Calu3 (cell line): ENCODE results near the gene MAGI1. TPM values are rescaled to one million over a fixed set of nuclear protein-coding genes. Genes with fewer than 3 reads are reported as not detected.

Experiments used
- BruUV-seq: library from RNA; stranded (reverse); fragments of 400-500 nt; replicated peaks from 2 replicates; lab custom pipeline; 2021; lab: Mats Ljungman, UMichigan
- CTCF ChIA-PET: fragments of 300-600 bp; sonication (Branson Sonifier 250); formaldehyde crosslinking; loops from one replicate; lab custom pipeline; 2022; ENCODE audit warnings: antibody characterized with exemption; lab: Charles Lee
- DNase-seq: peaks from one replicate; pipeline ENCODE4 v3.0.0; 2022
- H3K27ac Mint-ChIP-seq: one replicate; pipeline ENCODE4 v1.8.0; 2022; ENCODE audit warnings: mixed read lengths; ENCODE audit not compliant: unreplicated experiment
- H3K27me3 Mint-ChIP-seq: one replicate; pipeline ENCODE4 v1.8.0; 2022; ENCODE audit warnings: mixed read lengths; ENCODE audit not compliant: unreplicated experiment
- H3K36me3 Mint-ChIP-seq: one replicate; pipeline ENCODE4 v1.8.0; 2022; ENCODE audit warnings: mild to moderate bottlenecking, moderate library complexity, mixed read lengths; ENCODE audit not compliant: insufficient read depth, unreplicated experiment
- H3K4me1 Mint-ChIP-seq: one replicate; pipeline ENCODE4 v1.8.0; 2022; ENCODE audit warnings: mild to moderate bottlenecking, low read depth, mixed read lengths; ENCODE audit not compliant: unreplicated experiment
- H3K4me3 Mint-ChIP-seq: one replicate; pipeline ENCODE4 v1.8.0; 2022; ENCODE audit warnings: mild to moderate bottlenecking, low read depth, moderate library complexity, mixed read lengths; ENCODE audit not compliant: unreplicated experiment
- H3K9me3 Mint-ChIP-seq: one replicate; pipeline ENCODE4 v1.8.0; 2022; ENCODE audit warnings: low read depth, mixed read lengths; ENCODE audit not compliant: unreplicated experiment
- intact Hi-C: fragments of 100-400 bp; cut with micrococcal nuclease; formaldehyde crosslinking; loops from one replicate; pipeline ENCODE4 v1.10.0; 2022; ENCODE audit not compliant: unreplicated experiment
- total RNA-seq: library from RNA; stranded (reverse); gene quantifications from 2 replicates; pipeline ENCODE4 v1.2.3, GENCODE V29; 2022
- TF ChIP-seq, protein P1 (sequence below): fragments of 200-600 bp; IDR thresholded peaks from one replicate; pipeline ENCODE4 v1.8.0; 2022; ENCODE audit warnings: antibody characterized with exemption; ENCODE audit not compliant: unreplicated experiment

MAGI1 gene
- total RNA-seq, 1 experiment from 2014 or later, result 76.4 TPM

DNA sequence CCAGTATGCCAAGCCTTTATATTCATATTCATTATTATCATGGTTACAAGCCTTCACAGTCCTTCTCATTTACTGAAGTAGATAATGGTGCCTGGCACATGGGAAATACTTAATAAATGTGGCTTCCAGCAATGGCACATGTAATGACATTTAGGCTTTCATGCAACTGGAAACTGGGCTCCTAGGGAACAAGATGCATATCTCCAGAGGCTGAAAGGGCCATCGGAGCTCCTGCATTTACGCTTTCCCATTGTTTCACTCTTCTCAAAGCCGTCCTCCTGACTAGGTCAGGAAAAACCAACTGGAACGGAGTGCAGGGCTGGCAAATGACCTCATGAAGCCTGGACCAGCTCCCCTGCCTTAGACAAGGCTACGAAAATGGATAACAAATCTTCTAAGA is 474.9 kb downstream of the MAGI1 start:
- H3K36me3 Mint-ChIP-seq, result no peaks in the 10 kb centered on the region

DNA sequence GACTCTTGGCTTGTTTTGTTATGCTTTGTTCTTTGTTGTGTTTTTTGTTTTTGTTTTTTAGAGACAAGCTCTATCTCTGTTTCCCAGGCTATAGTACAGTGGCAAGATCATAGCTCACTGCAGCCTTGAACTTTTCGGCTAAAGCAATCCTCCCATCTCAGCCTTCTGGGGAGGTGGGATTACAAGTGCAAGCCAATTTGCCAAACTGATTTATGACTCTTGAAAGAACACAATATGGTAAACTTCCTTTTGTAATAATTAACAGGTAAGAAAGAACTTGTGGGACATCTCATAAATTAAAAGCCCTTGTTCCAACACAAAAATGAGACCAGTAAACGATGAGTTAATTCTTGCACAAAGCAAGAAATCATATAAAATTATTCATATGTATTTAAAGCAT is 476.3 kb downstream of the MAGI1 start:
- TF ChIP-seq, protein P1, sequence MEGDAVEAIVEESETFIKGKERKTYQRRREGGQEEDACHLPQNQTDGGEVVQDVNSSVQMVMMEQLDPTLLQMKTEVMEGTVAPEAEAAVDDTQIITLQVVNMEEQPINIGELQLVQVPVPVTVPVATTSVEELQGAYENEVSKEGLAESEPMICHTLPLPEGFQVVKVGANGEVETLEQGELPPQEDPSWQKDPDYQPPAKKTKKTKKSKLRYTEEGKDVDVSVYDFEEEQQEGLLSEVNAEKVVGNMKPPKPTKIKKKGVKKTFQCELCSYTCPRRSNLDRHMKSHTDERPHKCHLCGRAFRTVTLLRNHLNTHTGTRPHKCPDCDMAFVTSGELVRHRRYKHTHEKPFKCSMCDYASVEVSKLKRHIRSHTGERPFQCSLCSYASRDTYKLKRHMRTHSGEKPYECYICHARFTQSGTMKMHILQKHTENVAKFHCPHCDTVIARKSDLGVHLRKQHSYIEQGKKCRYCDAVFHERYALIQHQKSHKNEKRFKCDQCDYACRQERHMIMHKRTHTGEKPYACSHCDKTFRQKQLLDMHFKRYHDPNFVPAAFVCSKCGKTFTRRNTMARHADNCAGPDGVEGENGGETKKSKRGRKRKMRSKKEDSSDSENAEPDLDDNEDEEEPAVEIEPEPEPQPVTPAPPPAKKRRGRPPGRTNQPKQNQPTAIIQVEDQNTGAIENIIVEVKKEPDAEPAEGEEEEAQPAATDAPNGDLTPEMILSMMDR, result no peak
- no TSS peak for BruUV-seq
- CTCF ChIA-PET, result no interaction called here
- intact Hi-C loops, result no loop called here
- Mint-ChIP-seq H3K4me3 (no peak overlapping the region), H3K9me3 (no peaks in the 10 kb centered on the region), H3K4me1 (no peaks in the 10 kb centered on the region), H3K36me3 (no peaks in the 10 kb centered on the region), H3K27ac (no peak overlapping the region), H3K27me3 (no peaks in the 10 kb centered on the region)
- DNase-seq, result no peak

More for the DNA sequence above, 474.9 kb downstream of the MAGI1 start:
- no peaks in the 10 kb centered on the region for H3K9me3 Mint-ChIP-seq
- intact Hi-C loops, result no loop called here
- no peak overlapping the region for H3K4me3 Mint-ChIP-seq
- no TSS peak for BruUV-seq
- CTCF ChIA-PET, result no interaction called here
- no peaks in the 10 kb centered on the region for H3K27me3 Mint-ChIP-seq
- no peak overlapping the region for H3K27ac Mint-ChIP-seq
- H3K4me1 Mint-ChIP-seq, result no peaks in the 10 kb centered on the region
- DNase-seq, result no peak
- TF ChIP-seq, protein P1, result no peak

DNA sequence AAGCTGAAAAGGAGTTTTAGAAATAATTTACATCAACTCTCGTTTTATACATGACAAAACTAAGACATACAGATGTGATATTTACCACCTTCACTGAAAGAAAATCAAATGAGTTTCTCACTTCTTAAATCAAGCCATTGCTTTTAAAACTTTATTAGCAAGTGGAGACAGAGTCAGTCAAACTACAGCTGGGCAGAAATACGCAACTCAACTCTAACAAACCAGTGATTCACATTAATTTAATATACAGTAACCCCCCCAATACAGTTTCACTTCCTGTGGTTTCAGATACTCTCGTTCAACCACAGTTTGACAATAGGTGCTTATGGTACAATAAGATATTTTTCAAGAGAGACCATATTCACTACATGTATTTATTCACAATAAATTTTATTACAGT is 477.1 kb downstream of the MAGI1 start:
- intact Hi-C loops, result no loop called here
- Mint-ChIP-seq H3K9me3 (no peaks in the 10 kb centered on the region), H3K36me3 (no peaks in the 10 kb centered on the region), H3K27ac (no peak overlapping the region), H3K4me1 (no peaks in the 10 kb centered on the region), H3K4me3 (no peak overlapping the region), H3K27me3 (no peaks in the 10 kb centered on the region)
- CTCF ChIA-PET, result interaction anchor here (0.6 kb wide), 1 partner anchor 68 kb away, joined by 3 read pairs; no protein-coding TSS in a partner anchor
- DNase-seq, result no peak
- BruUV-seq, result no TSS peak
- TF ChIP-seq, protein P1, result no peak

DNA sequence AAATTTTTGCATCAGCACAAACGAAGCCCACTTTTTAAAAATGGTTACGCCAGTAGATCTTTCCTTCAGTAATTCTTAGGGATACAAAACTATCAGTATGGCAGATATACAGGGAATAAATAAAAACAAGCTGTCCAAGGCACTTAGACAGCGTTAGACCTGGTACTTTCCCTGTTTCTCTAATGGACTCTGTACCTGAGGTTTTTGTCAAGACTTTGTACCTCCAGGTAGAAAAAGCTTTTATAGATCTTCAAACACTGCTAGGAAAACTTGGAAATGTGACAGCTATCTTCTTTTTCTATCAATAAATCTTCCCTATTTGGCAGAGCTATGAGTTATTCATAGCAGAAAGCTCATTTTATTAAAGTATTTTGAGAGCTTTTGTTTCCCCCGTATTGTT is 477.8 kb downstream of the MAGI1 start:
- CTCF ChIA-PET, result no interaction called here
- BruUV-seq, result no TSS peak
- Mint-ChIP-seq H3K36me3 (no peaks in the 10 kb centered on the region), H3K4me1 (no peaks in the 10 kb centered on the region), H3K4me3 (no peak overlapping the region), H3K27ac (no peak overlapping the region), H3K9me3 (no peaks in the 10 kb centered on the region), H3K27me3 (no peaks in the 10 kb centered on the region)
- intact Hi-C loops, result no loop called here
- TF ChIP-seq, protein P1, result no peak
- no peak for DNase-seq
